NCI-H1694 treated with DMSO at 0.1 percent for 48 hours (cell line): ENCODE data around the gene MUC6.

Experiments
- DNase-seq: peaks from one replicate; lab custom pipeline; 2025; lab: John Stamatoyannopoulos, UW

The MUC6 gene

GRCh38 chr11:1052133-1053011 lies 15.9 kb upstream of the MUC6 start:
- no peak for DNase-seq

GRCh38 chr11:1051356-1052132 lies 15.0 kb upstream of the MUC6 start:
- DNase-seq, result no peak

GRCh38 chr11:1050581-1051355 lies 14.2 kb upstream of the MUC6 start:
- DNase-seq, result peak; percentile 34

GRCh38 chr11:1049911-1050580 lies 13.5 kb upstream of the MUC6 start:
- DNase-seq, result no peak

GRCh38 chr11:1049431-1049891 lies 12.9 kb upstream of the MUC6 start:
- DNase-seq, result no peak

GRCh38 chr11:1049071-1049405 lies 12.5 kb upstream of the MUC6 start:
- DNase-seq, result no peak

- no peak for DNase-seq
Measured at GRCh38 chr11:1048375-1049070, 12.0 kb upstream of the MUC6 start.

- DNase-seq, result no peak
Measured at GRCh38 chr11:1047595-1048156, 11.2 kb upstream of the MUC6 start.

GRCh38 chr11:1044160-1044559 lies 7.6 kb upstream of the MUC6 start:
- DNase-seq, result no peak

GRCh38 chr11:1043563-1044096 lies 7.1 kb upstream of the MUC6 start:
- DNase-seq, result no peak

GRCh38 chr11:1042626-1043562 lies 6.4 kb upstream of the MUC6 start:
- no peak for DNase-seq

GRCh38 chr11:1041936-1042608 lies 5.6 kb upstream of the MUC6 start:
- no peak for DNase-seq

GRCh38 chr11:1041471-1041870 lies 5.0 kb upstream of the MUC6 start:
- no peak for DNase-seq

- DNase-seq, result no peak
Measured at GRCh38 chr11:1041149-1041467, 4.6 kb upstream of the MUC6 start.

GRCh38 chr11:1040428-1041148 lies 4.1 kb upstream of the MUC6 start:
- DNase-seq, result no peak

GRCh38 chr11:1039481-1040427 lies 3.2 kb upstream of the MUC6 start:
- no peak for DNase-seq

GRCh38 chr11:1038921-1039320 lies 2.4 kb upstream of the MUC6 start:
- DNase-seq, result no peak
